AG08395 (cell line): Measurements from ENCODE around the gene CHMP6.

Source experiments
- DNase-seq: peaks from one replicate; pipeline ENCODE4 v3.0.0; 2012; ENCODE audit warnings: mixed read lengths, low spot score

Gene CHMP6

DNA sequence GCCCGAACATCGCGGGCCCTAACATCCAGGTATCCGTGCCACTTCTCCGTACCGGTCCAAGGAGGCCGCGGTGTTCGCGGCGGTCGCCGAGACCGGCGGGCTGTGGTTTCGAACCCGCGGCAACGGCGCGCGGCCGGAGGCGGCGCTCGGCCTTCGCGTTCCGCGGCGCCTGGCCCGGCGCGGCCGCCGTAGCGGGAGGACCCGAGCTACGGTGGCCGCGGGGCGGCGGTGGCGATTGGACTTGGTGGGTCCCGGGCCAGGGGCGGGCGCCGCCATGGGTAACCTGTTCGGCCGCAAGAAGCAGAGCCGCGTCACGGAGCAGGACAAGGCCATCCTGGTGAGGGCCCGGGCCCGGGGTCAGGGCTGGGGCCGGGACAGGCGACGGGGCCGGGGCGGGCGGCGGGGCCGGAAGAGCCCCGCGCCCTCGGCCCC, at the start of gene CHMP6:
TSS of gene CHMP6 (plus strand) at position 197 of the 432 bp plus-strand sequence. CDS start at position 275, 78 bp downstream.
- peak; percentile 87 for DNase-seq

DNA sequence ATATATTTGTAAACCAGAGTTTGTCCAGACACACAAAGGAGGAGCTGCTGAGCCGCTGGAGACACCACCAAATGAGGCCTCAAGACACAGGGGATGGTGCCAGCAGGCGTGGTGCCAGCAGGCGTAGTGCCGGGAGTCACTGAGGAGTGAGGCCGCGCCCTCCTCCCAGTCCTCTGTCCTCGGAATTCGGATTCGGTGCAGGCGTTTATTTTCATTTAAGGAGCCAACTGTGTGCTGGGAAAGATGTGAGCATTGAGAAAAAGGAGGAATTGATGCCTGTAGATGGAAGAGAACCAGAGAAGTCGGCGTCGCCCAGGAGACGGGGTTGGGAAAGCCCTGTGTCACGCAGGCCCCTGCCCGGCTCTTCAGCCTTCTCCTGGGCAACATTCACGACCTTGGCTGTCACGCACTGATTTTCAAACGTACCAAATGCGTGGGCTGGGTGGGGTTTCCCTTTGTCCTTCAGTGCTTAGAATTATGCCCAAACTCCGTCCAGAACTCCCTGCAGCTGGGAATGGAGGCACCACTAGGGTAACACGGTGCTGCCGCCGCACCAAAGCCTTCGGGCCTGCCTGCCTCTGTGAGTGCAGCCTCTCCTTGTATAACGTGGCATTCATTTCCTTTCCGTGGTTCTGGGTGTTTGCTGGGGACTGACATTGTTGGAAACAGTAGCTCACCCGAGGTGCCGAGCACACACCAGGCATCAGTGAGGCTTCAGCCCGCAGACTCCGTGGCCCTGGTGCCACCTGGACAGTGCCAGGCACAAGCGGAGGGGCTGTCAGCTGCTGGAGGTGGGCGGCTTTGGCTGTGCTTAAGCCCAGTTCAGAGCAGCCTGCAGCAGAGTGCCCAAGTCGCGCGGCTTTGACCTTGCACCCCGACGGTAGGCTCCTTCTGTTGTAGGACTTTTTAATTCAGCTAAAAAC, 49.0 kb upstream of the CHMP6 start:
- DNase-seq: peak; percentile 95

DNA sequence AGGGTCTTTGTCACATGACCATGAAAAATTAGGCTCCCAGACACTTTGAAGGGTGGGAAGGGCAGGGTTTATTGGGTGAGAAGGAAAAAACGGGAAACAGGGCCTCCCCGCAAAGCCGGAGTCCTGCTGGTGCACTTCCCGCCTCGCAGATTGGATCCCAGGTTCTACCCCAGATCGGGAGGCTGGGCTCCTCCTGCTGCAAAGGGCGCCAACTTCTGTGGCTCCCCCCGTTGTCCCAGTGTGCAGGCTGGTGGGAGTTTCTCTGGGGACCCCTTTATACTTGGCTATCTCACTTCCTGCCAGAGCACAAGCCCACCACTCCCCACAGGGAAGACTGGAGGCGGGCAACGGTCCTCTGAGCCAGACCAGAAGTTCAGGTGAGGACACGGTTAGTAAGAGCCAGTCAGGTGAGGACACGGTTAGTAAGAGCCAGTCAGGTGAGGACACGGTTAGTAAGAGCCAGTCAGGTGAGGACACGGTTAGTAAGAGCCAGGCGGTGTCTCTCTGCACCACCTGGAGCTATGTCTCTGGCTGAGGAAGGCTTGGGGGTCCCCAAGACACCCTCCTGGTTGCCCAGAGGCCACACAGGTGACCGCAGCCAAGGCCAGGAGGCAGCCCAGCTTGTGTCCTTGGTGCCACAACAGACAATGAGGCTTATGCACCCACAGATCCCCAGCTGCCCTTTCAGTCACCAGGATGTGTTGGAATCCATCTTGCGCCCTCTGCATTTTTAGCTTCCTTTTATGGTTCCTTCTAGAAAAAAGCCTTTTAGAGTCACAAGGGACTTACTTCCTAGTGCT, 48.1 kb upstream of the CHMP6 start:
- DNase-seq: no peak

DNA sequence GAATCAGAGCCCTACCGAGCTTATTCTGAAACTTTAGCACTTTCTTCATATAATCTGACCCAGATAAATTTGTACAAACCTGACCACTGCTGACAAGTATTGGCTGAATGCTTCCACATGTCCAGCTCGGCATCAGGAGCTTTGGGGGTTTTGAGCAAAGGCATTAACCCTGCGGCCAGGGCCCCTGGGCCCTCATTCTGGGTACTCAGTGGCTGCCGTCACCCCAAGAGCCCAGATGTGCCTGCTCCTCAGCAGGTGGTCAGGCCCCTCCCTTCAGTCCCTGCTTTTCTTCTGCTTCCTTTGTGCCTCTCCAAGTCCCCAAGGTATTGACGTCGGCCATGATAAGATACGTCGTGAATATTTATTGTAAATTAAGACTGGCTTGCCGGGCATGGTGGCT, 47.3 kb upstream of the CHMP6 start:
- no peak for DNase-seq

DNA sequence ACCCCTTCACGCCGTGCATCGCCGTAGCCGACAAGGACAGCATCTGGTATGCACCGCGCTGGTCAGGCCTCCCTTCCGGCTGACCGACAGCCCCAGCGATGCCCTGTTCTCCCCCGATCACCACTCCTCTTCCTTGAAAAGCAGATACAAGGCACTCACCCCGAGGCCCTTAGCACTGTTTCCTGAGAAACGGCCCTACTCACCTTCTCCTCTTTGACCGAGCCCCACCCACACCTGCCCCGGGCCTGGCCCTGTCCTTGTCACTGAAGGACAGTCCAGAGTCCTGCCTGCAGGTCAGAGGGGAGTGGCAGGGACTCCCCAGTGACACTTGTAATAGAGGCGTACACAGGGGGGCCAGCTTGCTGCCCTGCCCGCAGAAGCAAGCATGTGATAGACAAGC, 45.9 kb upstream of the CHMP6 start:
- no peak for DNase-seq

DNA sequence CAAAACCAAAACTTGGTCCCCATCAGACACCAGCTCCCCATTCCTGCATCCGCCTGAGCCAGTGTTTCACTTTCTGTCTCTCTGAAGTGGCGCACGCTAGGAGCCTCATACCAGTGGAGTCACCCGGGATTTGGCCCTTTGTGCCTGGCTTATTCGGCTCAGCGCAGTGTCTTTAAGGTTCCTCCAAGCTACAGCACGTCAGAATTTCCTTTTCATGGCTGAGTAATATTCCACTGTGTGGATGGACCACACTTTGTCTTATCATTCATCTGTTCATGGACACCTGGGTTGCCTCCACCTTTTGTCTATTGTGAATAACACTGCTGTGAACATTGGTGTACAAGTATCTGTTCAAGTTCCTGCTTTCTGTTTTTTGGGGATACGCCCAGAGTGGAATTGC, 45.2 kb upstream of the CHMP6 start:
- DNase-seq: no peak

DNA sequence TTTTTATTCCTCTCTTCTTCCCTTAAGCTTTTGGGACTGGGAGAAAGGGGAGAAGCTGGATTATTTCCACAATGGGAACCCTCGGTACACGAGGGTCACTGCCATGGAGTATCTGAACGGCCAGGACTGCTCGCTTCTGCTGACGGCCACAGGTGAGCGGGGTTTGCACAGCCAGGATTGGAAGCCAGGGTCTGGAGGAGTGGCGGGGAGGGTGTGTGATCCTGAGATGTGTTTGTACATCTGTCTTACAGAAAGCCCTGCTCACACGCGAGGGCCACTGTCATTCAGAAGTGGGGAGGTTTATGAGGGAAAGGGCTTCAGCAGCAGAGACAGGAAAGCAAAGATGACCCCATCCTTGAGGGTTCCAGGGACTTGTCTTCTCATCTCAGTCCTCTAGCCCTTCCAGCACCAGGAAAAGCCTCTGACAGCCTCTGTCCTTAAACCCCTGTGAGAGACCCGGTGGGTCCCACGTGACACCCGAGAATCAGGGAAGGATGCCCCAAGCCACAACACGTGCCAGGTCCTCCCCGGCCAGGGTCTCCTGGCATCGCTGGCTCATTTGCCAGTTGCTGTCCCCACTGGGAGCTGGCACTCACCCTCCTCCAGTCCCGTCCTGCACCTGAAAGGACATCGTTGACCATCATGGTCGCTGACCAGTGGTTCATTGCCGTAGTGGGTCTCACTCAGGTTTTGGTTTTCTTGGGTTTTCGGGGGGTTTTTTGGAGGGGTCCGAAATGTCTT, 44.3 kb upstream of the CHMP6 start:
- no peak for DNase-seq

DNA sequence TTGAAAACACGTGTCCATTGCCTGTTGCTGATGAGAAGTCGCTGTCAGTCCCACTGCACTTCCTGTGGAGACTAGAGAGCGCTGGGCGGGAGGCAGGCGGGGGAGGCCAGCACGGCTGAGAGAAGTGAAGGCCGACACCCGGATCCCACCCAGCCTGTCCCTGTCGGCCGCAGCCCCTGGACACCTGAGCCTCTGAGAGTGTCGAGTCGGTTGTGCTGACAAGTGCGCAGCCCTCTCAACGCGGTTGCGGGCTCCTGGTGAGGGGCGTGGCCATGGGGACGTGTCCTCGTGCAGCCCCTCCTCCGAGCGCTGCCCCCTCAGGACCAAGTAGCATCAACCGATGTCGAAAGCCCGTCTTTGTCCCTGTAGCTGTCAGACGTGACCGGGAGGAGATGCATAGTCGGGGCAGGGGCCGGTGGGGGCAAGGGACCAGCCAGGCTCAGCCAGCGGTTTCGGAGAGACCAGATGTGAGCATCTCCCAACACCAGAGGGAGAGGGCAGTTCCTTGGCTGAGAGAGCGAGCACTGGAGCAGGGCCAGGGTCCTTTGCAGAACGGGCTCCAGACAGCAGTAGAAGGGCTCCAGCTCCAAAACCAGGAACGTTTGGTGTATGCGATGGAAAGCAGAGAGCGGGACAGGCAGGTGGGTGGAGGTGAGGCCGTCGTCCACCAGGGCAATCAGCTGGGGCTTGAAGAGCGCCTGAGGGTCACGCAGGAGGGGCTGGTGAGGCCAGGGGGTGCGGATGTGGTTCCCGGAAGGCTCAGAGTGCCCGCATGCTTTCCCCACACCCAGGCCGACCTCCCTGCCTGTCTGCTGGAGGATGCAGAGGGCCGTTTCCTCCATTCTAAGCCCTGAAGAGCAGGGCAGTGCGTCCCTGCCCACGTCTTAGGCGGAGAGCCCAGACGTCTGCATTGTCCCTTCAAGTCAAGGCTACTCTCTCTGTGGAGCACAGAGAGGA, 43.3 kb upstream of the CHMP6 start:
- no peak for DNase-seq

DNA sequence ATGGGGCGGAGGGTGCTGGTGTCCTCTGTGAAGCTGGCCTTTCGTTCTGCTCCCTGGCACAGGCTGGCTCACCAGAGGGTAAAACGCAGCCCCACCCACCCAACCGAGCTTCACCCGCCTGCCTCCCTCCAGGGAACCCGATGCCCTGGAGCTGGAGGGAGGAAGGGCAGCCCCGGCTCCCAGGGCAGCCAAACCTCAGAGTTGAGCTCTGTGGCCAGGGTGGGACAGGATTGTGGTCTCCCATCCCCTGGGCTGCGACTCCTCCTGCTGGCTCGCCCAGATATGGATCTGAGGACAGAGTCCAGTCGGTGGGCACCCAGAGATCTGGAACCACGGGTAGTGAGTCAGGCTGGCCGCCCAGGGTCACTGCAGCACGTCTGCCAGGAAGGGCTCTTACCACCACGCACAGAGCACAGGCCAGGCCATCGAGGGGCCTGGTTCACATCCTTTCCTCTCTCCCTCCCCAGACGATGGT, 42.6 kb upstream of the CHMP6 start:
- DNase-seq: no peak

DNA sequence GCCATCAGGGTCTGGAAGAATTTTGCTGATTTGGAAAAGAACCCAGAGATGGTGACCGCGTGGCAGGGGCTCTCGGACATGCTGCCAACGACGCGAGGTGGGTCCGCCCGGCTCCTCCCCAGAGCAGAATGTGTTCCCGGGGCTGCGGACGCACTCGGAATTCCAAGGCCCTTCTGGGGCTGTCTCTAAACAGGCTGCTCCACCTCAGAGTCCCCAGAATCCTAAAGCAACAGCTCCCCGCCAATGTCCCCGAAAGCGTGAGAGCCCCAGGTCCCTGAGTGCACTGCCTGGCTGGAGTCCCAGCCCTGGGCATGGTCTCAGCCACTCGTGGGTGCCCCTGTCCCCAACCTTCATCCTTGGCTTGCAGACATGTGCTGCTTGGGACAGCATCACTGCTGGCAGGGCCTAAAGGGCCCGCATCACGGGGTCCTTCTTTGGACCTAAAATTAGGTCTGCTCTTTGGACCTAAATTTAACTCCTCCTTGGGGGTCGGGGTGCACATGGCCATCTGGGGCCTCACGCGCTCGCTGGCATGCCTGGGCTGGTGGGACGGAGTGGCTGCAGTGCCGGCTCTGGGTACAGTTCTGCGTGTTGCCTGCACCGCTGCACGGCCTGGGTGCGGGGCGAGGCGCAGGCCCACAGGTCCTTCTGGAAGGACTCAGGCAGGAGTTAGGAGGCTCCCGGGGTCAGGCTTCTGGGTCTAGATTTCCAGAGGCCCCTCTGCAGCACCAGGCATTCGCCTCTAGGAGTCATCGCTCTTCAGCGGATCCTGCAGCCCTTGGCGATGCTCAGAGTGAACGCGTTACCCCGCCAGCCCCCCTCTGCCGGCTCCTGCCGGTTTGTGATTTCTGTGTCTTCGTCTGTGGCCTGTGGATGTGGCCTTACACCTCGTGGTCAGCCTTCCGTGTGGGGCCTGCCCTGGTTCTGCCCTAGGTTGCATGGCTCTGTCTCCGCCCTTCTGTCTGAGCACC, 41.9 kb upstream of the CHMP6 start:
- DNase-seq: no peak

DNA sequence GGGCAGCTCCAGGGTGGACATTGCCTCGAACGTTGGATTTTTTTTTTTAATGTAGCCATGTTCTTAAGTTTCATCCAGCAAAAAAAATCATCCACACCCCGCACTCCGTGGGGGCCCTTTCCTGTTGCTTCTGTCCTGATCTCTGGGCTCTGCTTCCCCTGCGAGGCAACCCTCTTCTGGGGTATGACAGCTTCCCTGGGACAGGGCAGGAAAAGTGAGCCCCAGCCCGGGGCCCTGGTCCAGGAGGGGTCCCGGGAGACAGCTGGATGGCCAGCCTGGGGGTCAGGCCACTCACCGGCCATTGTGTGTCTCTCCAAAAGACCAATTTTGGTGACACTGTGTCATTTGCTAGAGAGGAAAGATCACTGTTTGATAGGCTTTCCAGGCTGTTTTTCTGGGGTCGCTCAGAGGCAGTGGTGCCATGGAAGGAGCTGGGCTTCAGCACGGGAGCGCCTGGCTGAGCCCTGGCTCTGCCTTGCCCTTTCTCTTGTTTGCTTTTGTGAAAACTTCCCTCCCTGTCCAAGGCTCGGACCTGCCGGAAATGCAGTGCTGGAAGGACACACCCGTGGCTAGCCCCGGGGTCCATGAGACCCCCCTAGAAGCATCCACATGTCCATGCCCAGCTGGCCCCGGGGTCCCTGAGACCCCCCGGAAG, 41.0 kb upstream of the CHMP6 start:
- DNase-seq: no peak

DNA sequence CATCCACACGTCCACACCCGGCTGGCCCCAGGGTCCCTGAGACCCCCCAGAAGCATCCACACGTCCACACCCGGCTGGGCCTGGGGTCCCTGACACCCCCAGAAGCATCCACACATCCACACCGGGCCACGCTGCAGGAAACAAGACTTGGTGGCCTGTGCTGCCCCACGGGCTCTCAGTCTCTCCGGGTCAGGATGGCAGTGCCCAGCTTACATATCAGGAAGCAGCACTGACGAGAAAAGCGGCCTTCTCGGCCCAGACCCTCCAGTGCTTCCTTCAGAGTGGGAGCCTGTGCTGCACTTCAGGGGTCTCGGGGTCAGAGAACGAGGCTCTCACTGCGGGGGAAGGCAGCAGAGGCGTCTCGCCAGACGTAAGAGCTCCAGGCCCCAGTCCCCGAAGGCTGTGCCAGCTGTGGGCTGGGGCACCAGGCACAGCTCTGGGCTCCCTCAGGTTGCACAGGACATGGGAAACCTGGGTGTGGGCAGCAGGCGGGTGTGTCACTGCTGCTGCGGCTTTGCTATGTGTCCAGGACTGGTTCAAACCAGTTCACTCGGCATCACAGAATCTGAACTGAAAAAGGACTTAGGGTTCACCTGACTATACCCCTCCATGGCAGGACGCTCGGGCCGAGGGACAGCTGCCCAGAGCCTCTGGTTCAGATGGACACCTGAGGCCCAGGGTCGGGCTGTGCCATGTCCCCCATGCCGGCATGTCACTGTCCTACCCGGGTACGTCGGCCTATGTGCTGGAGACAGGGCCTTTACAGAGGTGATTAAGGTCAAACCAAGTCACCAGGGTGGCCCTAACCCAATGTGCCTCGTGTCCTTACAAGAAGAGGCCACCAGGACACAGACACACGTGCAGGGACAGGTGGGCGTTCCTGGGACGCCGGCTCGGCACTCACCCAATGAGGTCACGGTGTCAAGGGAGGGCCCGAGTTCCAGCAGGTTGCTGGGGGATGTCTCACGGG, 40.2 kb upstream of the CHMP6 start:
- DNase-seq: no peak

DNA sequence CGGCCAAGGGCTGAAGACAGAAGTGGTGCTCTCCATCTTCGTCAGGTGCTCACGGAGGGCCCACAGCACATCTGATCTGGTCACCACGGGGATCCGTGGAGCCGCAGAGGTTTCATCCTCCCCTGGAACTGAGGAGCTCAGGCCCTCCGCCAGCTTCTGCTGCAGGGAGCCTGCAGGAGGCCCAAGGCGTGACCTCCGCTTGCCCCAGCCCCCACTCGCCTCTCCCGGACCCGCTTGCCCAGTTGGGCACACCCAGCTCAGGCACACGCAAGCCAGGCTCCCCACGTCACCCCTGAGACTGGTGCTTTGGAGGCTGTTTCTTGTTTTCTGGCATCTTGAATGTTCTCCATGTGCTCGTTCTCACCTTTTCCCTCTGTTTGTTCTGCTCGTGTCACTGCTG, 39.4 kb upstream of the CHMP6 start:
- no peak for DNase-seq

DNA sequence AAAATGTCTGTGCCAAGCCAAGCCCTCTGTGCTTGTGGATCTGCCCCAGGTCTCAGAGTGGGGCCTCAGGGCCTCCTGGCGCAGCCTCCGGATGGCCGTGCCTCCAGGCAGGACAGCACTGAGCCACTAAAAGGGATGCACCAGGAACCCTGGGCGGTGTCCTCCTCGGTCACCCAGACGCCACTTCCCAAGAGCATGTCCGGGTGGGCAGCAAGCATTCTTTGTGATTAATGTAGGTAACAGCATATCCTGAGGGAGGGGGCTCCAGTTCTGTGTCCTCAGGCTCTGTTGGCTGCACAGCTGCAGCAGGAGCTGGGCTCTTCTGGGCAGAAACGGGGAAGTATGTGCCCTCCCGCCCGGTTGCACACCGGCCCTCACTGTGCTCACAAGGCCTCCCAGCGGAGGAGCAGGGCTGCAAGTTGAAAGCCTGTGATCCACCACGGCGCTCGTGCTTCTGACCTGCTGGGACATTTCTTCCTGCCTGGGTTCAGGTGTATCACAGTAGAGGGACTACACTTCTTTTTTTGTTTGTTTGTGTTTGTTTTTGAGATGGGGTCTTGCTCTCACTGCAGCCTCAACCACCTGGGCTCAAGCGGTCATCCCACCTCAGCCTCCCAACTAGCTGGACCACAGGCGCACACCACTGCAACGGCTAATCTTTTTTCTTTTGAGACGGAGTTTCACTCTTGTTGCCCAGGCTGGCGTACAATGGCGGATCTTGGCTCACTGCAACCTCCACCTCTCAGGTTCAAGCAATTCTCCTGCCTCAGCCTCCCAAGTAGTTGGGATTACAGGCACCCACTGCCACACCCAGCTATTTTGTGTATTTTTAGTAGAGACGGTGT, 37.9 kb upstream of the CHMP6 start:
- no peak for DNase-seq

DNA sequence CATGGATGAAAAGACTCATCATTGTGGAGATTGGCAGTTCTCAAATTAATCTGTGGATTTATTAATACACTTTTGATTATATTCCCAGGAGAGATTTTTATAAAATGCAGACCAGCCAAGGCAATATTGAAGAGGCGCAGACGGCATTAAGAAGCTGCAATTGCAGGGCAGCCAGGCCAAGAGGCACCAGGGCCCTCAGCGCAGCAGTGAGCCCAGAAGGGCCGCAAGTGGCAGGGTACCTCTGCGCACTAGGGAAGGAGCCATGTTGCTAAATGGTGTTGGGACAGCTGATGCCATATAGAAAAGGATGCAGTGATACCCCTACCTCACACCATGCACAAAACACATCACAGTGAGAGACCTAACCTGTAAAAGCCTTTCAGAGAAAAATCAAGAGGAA, 36.6 kb upstream of the CHMP6 start:
- no peak for DNase-seq

DNA sequence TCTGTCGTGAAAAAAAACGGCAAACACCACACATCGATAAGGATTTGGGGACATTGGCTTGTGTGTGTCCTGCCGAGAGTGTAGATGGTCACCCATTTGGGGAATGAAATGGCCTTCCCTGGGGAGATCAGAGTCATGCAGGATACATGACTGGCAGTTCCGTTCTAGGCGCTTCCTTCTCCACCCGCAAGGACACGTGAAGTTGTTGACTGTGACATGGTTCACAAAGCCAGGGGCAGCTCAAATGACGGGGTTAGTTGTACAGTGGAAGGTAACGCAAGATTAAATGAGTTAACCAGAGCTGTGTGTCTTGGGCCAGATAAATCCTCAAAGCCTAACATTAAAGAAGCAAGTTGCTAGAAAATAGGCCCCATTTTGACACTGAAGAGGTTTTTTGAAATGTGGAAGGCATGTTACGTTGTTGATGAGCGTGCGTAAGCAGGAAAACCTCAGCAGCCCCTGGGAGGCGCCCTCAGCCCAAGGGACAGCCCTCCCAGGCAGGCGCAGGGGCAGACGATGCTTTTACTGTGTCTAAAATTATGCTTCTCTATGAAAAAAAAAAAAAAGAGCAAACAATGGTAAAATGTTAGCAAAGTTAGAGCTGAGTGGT, 35.9 kb upstream of the CHMP6 start:
- DNase-seq: no peak
